Neural crest cell (in vitro differentiated cells): ENCODE data around the gene PHF21A. TPM values are rescaled to one million over a fixed set of nuclear protein-coding genes. Genes with fewer than 3 reads are reported as not detected.

Source experiments
- DNase-seq: peaks from one replicate; pipeline ENCODE4 v3.0.0; 2021; ENCODE audit warnings: low read depth, mixed read lengths, low spot score
- H3K27ac Mint-ChIP-seq: one replicate; pipeline ENCODE4 v1.8.0; 2021; ENCODE audit warnings: mild to moderate bottlenecking, mixed read lengths; ENCODE audit not compliant: unreplicated experiment
- H3K27me3 Mint-ChIP-seq: 2 replicates; pipeline ENCODE4 v1.8.0; 2021; ENCODE audit warnings: low read depth, mild to moderate bottlenecking, mixed read lengths
- H3K36me3 Mint-ChIP-seq: 2 replicates; pipeline ENCODE4 v1.8.0; 2021; ENCODE audit warnings: low read depth, mild to moderate bottlenecking, mixed read lengths
- H3K4me1 Mint-ChIP-seq: 2 replicates; pipeline ENCODE4 v1.8.0; 2021; ENCODE audit warnings: mixed read lengths
- H3K4me3 Mint-ChIP-seq: one replicate; pipeline ENCODE4 v1.8.0; 2021; ENCODE audit warnings: mild to moderate bottlenecking, mixed read lengths
- H3K9me3 Mint-ChIP-seq: 2 replicates; pipeline ENCODE4 v1.8.0; 2021; ENCODE audit warnings: mixed read lengths
- CTCF ChIP-seq: fragments of 200-600 bp; sonication (generic); conservative IDR thresholded peaks from 2 replicates; pipeline ENCODE4 v1.5.0; 2021; ENCODE audit warnings: antibody characterized with exemption, mild to moderate bottlenecking
- total RNA-seq: library from RNA; stranded (reverse); gene quantifications from 2 replicates; pipeline ENCODE4 v1.2.1, GENCODE V29; 2021

The PHF21A gene
- total RNA-seq, 1 donor from 2014 or later: 56.5 TPM

GRCh38 chr11:45932217-45932616 lies 189.0 kb downstream of the PHF21A start:
- H3K27ac Mint-ChIP-seq: no peak overlapping the region

GRCh38 chr11:45931739-45932138 lies 189.5 kb downstream of the PHF21A start:
- Mint-ChIP-seq H3K4me3 (no peak overlapping the region), H3K27ac (no peak overlapping the region), H3K4me1 (no peaks in the 10 kb centered on the region), H3K9me3 (no peaks in the 10 kb centered on the region), H3K36me3 (no peaks in the 10 kb centered on the region), H3K27me3 (peaks cover 8% of the 10 kb centered on the region)
- DNase-seq: no peak
- TF ChIP-seq CTCF: no peak

More at GRCh38 chr11:45932217-45932616, 189.0 kb downstream of the PHF21A start:
- H3K4me1 Mint-ChIP-seq: no peaks in the 10 kb centered on the region
- DNase-seq: no peak
- no peak for TF ChIP-seq CTCF
- H3K36me3 Mint-ChIP-seq: no peaks in the 10 kb centered on the region
- peaks cover 5% of the 10 kb centered on the region for H3K27me3 Mint-ChIP-seq
- no peak overlapping the region for H3K4me3 Mint-ChIP-seq
- no peaks in the 10 kb centered on the region for H3K9me3 Mint-ChIP-seq

GRCh38 chr11:45930951-45931570 lies 190.2 kb downstream of the PHF21A start:
- no peaks in the 10 kb centered on the region for H3K36me3 Mint-ChIP-seq
- no peak for TF ChIP-seq CTCF
- H3K27ac Mint-ChIP-seq: no peak overlapping the region
- no peaks in the 10 kb centered on the region for H3K4me1 Mint-ChIP-seq
- peaks cover 8% of the 10 kb centered on the region for H3K27me3 Mint-ChIP-seq
- DNase-seq: no peak
- H3K9me3 Mint-ChIP-seq: no peaks in the 10 kb centered on the region
- H3K4me3 Mint-ChIP-seq: no peak overlapping the region

- Mint-ChIP-seq H3K9me3 (no peaks in the 10 kb centered on the region), H3K27ac (no peak overlapping the region), H3K27me3 (peaks cover 16% of the 10 kb centered on the region), H3K4me1 (no peaks in the 10 kb centered on the region), H3K36me3 (no peaks in the 10 kb centered on the region), H3K4me3 (no peak overlapping the region)
- no peak for TF ChIP-seq CTCF
- no peak for DNase-seq
Observed at GRCh38 chr11:45930031-45930794, 191.0 kb downstream of the PHF21A start.

- Mint-ChIP-seq H3K27me3 (peaks cover 23% of the 10 kb centered on the region), H3K36me3 (no peaks in the 10 kb centered on the region), H3K27ac (no peak overlapping the region), H3K9me3 (no peaks in the 10 kb centered on the region), H3K4me1 (no peaks in the 10 kb centered on the region), H3K4me3 (no peak overlapping the region)
- TF ChIP-seq CTCF: no peak
- no peak for DNase-seq
Observed at GRCh38 chr11:45929486-45930030, 191.7 kb downstream of the PHF21A start.
